Measurements from ENCODE around the gene CNPY3. TPM values are rescaled to one million over a fixed set of nuclear protein-coding genes. Genes with fewer than 3 reads are reported as not detected.
A peak's percentile ranks its signal among the peaks of the same experiment; 100 is the strongest.

The CNPY3 gene
- total RNA-seq, 1 donor from 2014 or later: 45.6 TPM

GRCh38 chr6:42960243-42961019 is 31.2 kb downstream of the CNPY3 start, which contains the start of gene GNMT:
TSS of gene GNMT (plus strand) at chr6:42960754. CDS start at chr6:42960768, 14 bp downstream.
- peak; percentile 58 for DNase-seq (ENCODE audit: low spot score)

GRCh38 chr6:42961020-42961470 is 31.8 kb downstream of the CNPY3 start:
- DNase-seq (ENCODE audit: low spot score): no peak

GRCh38 chr6:42962096-42962495 is 32.8 kb downstream of the CNPY3 start:
- no peak for DNase-seq (ENCODE audit: low spot score)

GRCh38 chr6:42962502-42963178 is 33.4 kb downstream of the CNPY3 start:
- no peak for DNase-seq (ENCODE audit: low spot score)

- no peak for DNase-seq (ENCODE audit: low spot score)
These were observed 34.0 kb downstream of the CNPY3 start for GRCh38 chr6:42963179-42963854.

GRCh38 chr6:42963855-42964605 is 34.8 kb downstream of the CNPY3 start:
- no peak for DNase-seq (ENCODE audit: low spot score)

- DNase-seq (ENCODE audit: low spot score): no peak
These were observed 37.3 kb downstream of the CNPY3 start for GRCh38 chr6:42966571-42966970.

GRCh38 chr6:42967228-42967627 is 37.9 kb downstream of the CNPY3 start:
- no peak for DNase-seq (ENCODE audit: low spot score)

- DNase-seq (ENCODE audit: low spot score): no peak
These were observed 38.9 kb downstream of the CNPY3 start for GRCh38 chr6:42968126-42968701.

- no peak for DNase-seq (ENCODE audit: low spot score)
These were observed 39.5 kb downstream of the CNPY3 start for GRCh38 chr6:42968783-42969182.

- DNase-seq (ENCODE audit: low spot score): no peak
These were observed 40.2 kb downstream of the CNPY3 start for GRCh38 chr6:42969431-42969830.

- DNase-seq (ENCODE audit: low spot score): no peak
These were observed 40.7 kb downstream of the CNPY3 start for GRCh38 chr6:42969934-42970333.

GRCh38 chr6:42970871-42971612 is 41.8 kb downstream of the CNPY3 start:
- no peak for DNase-seq (ENCODE audit: low spot score)

- no peak for DNase-seq (ENCODE audit: low spot score)
These were observed 42.6 kb downstream of the CNPY3 start for GRCh38 chr6:42971746-42972327.

- DNase-seq (ENCODE audit: low spot score): no peak
These were observed 44.6 kb downstream of the CNPY3 start for GRCh38 chr6:42973926-42974325.

- DNase-seq (ENCODE audit: low spot score): no peak
These were observed 45.7 kb downstream of the CNPY3 start for GRCh38 chr6:42974919-42975505.

GRCh38 chr6:42978487-42978838 is 49.2 kb downstream of the CNPY3 start:
- DNase-seq (ENCODE audit: low spot score): no peak

GRCh38 chr6:42978839-42979522 is 49.7 kb downstream of the CNPY3 start, which contains the start of gene PEX6:
TSS of gene PEX6 (minus strand) at chr6:42979181. CDS start at chr6:42979150, 31 bp downstream.
- peak; percentile 94 for DNase-seq (ENCODE audit: low spot score)

- no peak for DNase-seq (ENCODE audit: low spot score)
These were observed 50.4 kb downstream of the CNPY3 start for GRCh38 chr6:42979523-42980177.

All from ureter (tissue), 1 donor.